Peyer's patch (tissue), 4 donors: Measurements from ENCODE around the gene ACOX2. TPM values are rescaled to one million over a fixed set of nuclear protein-coding genes. Genes with fewer than 3 reads are reported as not detected.

Source experiments
- DNase-seq, 3 donors: peaks; one replicate each; pipeline ENCODE4 v3.0.0-alpha.2; 2017 to 2019
- H3K27ac ChIP-seq, 4 donors: fragments of 200-600 bp; sonication (generic); one replicate each; pipeline ENCODE4 v1.5.1; 2016 to 2019
- H3K27me3 ChIP-seq, 2 donors: fragments of 200-600 bp; sonication (generic); one replicate each; pipeline ENCODE4 v1.5.1; 2019
- H3K36me3 ChIP-seq, 3 donors: fragments of 200-600 bp; sonication (generic); one replicate each; pipeline ENCODE4 v1.5.1; 2016 to 2019
- H3K4me1 ChIP-seq, 4 donors: fragments of 200-600 bp; sonication (generic); one replicate each; pipeline ENCODE4 v1.5.1; 2016 to 2019
- H3K4me3 ChIP-seq, 4 donors: fragments of 200-600 bp; sonication (generic); 1 replicate in 3 of 4; 2 replicates in 1 of 4; pipeline ENCODE4 v1.5.1; 2016 to 2019; ENCODE audit warnings: mild to moderate bottlenecking in 1 of 4
- H3K9me3 ChIP-seq, 4 donors: fragments of 200-600 bp; sonication (generic); one replicate each; pipeline ENCODE4 v1.5.1; 2016 to 2019; ENCODE audit warnings: mild to moderate bottlenecking in 1 of 4
- POLR2A ChIP-seq, 2 donors: fragments of 450-650 bp; IDR thresholded peaks; one replicate each; pipeline ENCODE4 v1.5.1; 2017; ENCODE audit warnings: antibody characterized with exemption in 2 of 2, mild to moderate bottlenecking in 2 of 2, moderate library complexity in 2 of 2
- total RNA-seq, 4 donors: library from RNA; depleted of rRNA; stranded (reverse); fragments of >200 nt; gene quantifications; one replicate each; pipeline ENCODE4 v1.1.0, GENCODE V29; 2016
- TF ChIP-seq, protein P1 (sequence below), 6 experiments: fragments of 450-650 bp in 4 of 6; fragments of 200-600 bp in 2 of 6; sonication (generic) in 1 of 6; IDR thresholded peaks; one replicate each; pipeline ENCODE4 v1.5.1; 2017 to 2019; ENCODE audit warnings: antibody characterized with exemption in 6 of 6, mild to moderate bottlenecking in 3 of 6, moderate library complexity in 1 of 6

ACOX2 gene
- total RNA-seq, 4 donors from 2014 or later: 54.5 to 162 (median 142) TPM

DNA sequence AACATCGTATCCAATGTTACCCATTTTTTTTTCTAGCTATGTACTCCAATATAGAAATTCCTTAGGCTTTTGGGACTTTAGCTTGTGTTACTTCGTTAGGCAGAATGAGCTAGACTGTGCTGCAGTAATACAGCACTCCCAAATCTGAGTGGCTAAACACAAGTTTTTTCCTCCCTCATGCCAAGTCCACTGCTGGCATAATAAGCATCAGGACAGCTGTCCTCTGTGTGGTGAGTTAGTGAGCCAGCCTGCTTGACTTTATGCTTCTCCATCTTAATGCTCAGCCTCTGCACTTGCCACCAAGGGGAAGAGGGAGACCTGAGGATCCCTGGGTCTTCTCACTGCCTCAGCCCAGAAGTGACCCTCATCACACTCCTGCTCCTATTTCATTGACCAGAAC lies 18.2 kb upstream of the ACOX2 start:
- no peaks in the 10 kb centered on the region for H3K4me1 ChIP-seq
- TF ChIP-seq, protein P1, sequence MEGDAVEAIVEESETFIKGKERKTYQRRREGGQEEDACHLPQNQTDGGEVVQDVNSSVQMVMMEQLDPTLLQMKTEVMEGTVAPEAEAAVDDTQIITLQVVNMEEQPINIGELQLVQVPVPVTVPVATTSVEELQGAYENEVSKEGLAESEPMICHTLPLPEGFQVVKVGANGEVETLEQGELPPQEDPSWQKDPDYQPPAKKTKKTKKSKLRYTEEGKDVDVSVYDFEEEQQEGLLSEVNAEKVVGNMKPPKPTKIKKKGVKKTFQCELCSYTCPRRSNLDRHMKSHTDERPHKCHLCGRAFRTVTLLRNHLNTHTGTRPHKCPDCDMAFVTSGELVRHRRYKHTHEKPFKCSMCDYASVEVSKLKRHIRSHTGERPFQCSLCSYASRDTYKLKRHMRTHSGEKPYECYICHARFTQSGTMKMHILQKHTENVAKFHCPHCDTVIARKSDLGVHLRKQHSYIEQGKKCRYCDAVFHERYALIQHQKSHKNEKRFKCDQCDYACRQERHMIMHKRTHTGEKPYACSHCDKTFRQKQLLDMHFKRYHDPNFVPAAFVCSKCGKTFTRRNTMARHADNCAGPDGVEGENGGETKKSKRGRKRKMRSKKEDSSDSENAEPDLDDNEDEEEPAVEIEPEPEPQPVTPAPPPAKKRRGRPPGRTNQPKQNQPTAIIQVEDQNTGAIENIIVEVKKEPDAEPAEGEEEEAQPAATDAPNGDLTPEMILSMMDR (IDR thresholded peaks at IDR 0.05): no peak
- TF ChIP-seq POLR2A (IDR thresholded peaks at IDR 0.05): no peak
- no peaks in the 10 kb centered on the region for H3K9me3 ChIP-seq
- no peaks in the 10 kb centered on the region for H3K27me3 ChIP-seq
- DNase-seq: no peak
- no peak overlapping the region for H3K4me3 ChIP-seq
- no peak overlapping the region for H3K27ac ChIP-seq
- no peaks in the 10 kb centered on the region for H3K36me3 ChIP-seq

GRCh38 chr3:58553003-58553402 lies 16.0 kb upstream of the ACOX2 start:
- TF ChIP-seq POLR2A (IDR thresholded peaks at IDR 0.05): no peak
- TF ChIP-seq, protein P1 (IDR thresholded peaks at IDR 0.05): no peak
- Histone ChIP-seq H3K27me3 (no peaks in the 10 kb centered on the region), H3K27ac (peak overlapping the region in 2 of 4 donors; percentile 12 to 32), H3K36me3 (no peaks in the 10 kb centered on the region), H3K9me3 (no peaks in the 10 kb centered on the region), H3K4me1 (no peaks in the 10 kb centered on the region), H3K4me3 (no peak overlapping the region)
- no peak for DNase-seq

- H3K36me3 ChIP-seq: no peaks in the 10 kb centered on the region
- no peaks in the 10 kb centered on the region for H3K9me3 ChIP-seq
- H3K4me3 ChIP-seq: no peak overlapping the region
- TF ChIP-seq, protein P1 (IDR thresholded peaks at IDR 0.05): no peak
- no peak for TF ChIP-seq POLR2A (IDR thresholded peaks at IDR 0.05)
- no peaks in the 10 kb centered on the region for H3K27me3 ChIP-seq
- H3K27ac ChIP-seq: no peak overlapping the region
- no peak for DNase-seq
- no peaks in the 10 kb centered on the region for H3K4me1 ChIP-seq
Measured at GRCh38 chr3:58551636-58552180, 14.7 kb upstream of the ACOX2 start.

GRCh38 chr3:58544541-58544940 lies 7.6 kb upstream of the ACOX2 start:
- Histone ChIP-seq H3K4me3 (no peak overlapping the region), H3K27ac (no peak overlapping the region), H3K9me3 (no peaks in the 10 kb centered on the region), H3K27me3 (no peaks in the 10 kb centered on the region), H3K4me1 (no peaks in the 10 kb centered on the region), H3K36me3 (no peaks in the 10 kb centered on the region)
- no peak for DNase-seq
- TF ChIP-seq POLR2A (IDR thresholded peaks at IDR 0.05): no peak
- TF ChIP-seq, protein P1 (IDR thresholded peaks at IDR 0.05): no peak

- Histone ChIP-seq H3K4me3 (no peak overlapping the region), H3K36me3 (no peaks in the 10 kb centered on the region), H3K27ac (no peak overlapping the region), H3K27me3 (no peaks in the 10 kb centered on the region), H3K9me3 (no peaks in the 10 kb centered on the region), H3K4me1 (peaks cover 0 to 30% (median 2%) of the 10 kb centered on the region in 4 donors)
- DNase-seq: peak in 1 of 3 donors; percentile 22
- TF ChIP-seq POLR2A (IDR thresholded peaks at IDR 0.05): no peak
- TF ChIP-seq, protein P1 (IDR thresholded peaks at IDR 0.05): no peak
Measured at GRCh38 chr3:58540176-58540858, 3.3 kb upstream of the ACOX2 start.
